ENCODE data around the gene NPC1.

DNA sequence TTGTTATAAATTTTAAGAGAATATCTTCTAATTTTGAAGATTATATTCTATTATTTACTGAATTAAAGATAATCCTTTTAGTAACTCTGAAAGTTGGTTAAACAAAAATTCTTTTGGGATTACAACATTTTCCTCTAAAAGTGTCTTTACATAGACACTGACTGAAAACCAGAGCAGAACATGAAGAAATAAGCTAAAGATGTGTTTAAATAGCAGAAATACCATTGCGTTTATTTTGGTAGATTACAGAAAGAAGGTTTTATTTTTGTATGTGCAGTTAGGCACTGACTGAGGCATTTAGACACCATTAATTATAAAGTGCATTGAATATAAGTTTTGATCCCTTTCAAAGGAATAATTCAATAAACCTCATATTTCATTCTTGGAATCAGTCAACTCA is 13.5 kb upstream of the NPC1 start:
- TF ChIP-seq TAF1 (IDR thresholded peaks at IDR 0.05; ENCODE audit: borderline replicate concordance, low read depth, low read length) (no peak), POLR2A (IDR thresholded peaks at IDR 0.05; ENCODE audit: low read depth, low read length) (no peak)
